Psoas muscle (tissue), 8 donors: Measurements from ENCODE around the gene SLC1A3. TPM values are rescaled to one million over a fixed set of nuclear protein-coding genes. Genes with fewer than 3 reads are reported as not detected.
A peak's percentile ranks its signal among the peaks of the same experiment; 100 is the strongest.

Experiments
- ATAC-seq, 4 donors: fragments of 200-7000 bp; cut with Tn5 transposase; one replicate each; pipeline ENCODE4 v1.9.1; 2020; ENCODE audit warnings: moderate library complexity in 3 of 4, mild to moderate bottlenecking in 2 of 4
- DNase-seq, 2 donors: peaks; one replicate each; pipeline ENCODE4 v3.0.0-alpha.2; 2020
- H3K27ac ChIP-seq: fragments of 200-600 bp; one replicate; pipeline ENCODE4 v1.8.0; 2022
- H3K27me3 ChIP-seq, 3 donors: fragments of 200-600 bp in 1 of 3; one replicate each; pipeline versions ENCODE4 v1.6.1 to v1.8.0; 2013 to 2022; ENCODE audit warnings: low read length in 2 of 3, mild to moderate bottlenecking in 2 of 3, moderate library complexity in 1 of 3; ENCODE audit not compliant: insufficient read depth in 3 of 3
- H3K36me3 ChIP-seq, 2 donors: fragments of 200-600 bp in 1 of 2; one replicate each; pipeline versions ENCODE4 v1.6.1 to v1.8.0; 2013 to 2022; ENCODE audit warnings: low read depth in 1 of 2, mild to moderate bottlenecking in 1 of 2, moderate library complexity in 1 of 2; ENCODE audit not compliant: insufficient read depth in 1 of 2
- H3K4me1 ChIP-seq: fragments of 200-600 bp; one replicate; pipeline ENCODE4 v1.8.0; 2022
- H3K4me3 ChIP-seq: fragments of 200-600 bp; one replicate; pipeline ENCODE4 v1.8.0; 2022; ENCODE audit warnings: mild to moderate bottlenecking
- H3K9me3 ChIP-seq: fragments of 200-600 bp; one replicate; pipeline ENCODE4 v1.8.0; 2022
- WGBS, 3 donors: extraction: QIAGEN DNeasy Blood & Tissue Kit; methylation state at CpG; one replicate each; pipeline versions ENCODE4 v1.1.6 to v1.1.7; 2013; 5-methylcytosine and 5-hydroxymethylcytosine counted together
- intact Hi-C, 2 donors: fragments of 100-400 bp; cut with DNase I; formaldehyde crosslinking; loops; one replicate each; pipeline versions ENCODE4 v1.11.0 to v1.14.2; 2022
- polyA plus RNA-seq, 3 donors: library from polyadenylated mRNA; stranded (reverse); fragments of 200-250 nt; gene quantifications; one replicate each; pipeline ENCODE4 v1.2.3, GENCODE V29; 2013
- total RNA-seq, 4 donors: library from RNA; stranded (reverse); fragmentation: NEBNext Ultra II Directional in 2 of 4; extraction: Animal tissue kit (Norgen Biotek cat#: 25700) in 2 of 4; gene quantifications; one replicate each; pipeline versions ENCODE4 v1.2.1 to v1.2.4, GENCODE V29; 2021 to 2023
- TF ChIP-seq, protein P1 (sequence below): fragments of 200-600 bp; IDR thresholded peaks from one replicate; pipeline ENCODE4 v1.8.0; 2022; ENCODE audit warnings: antibody characterized with exemption
- donor health status: healthy with polysubstance abuse.
- donor health status: DM: no; HTN: no; CAD: no; lungs with moderate emphysema.
- donor health status: Bipolar disorder and iron deficiency.
- donor health status: healthy.
- donor health status: DM: yes; HTN: yes; CAD: no.
- donor health status: DM: no; HTN: no; CAD: no.
- donor health status: DM: no; HTN: no; CAD: no.
- donor health status: DM: yes; HTN: yes; CAD: no.

The SLC1A3 gene
- total and polyA plus RNA-seq, 7 donors: 9.6 to 25.3 (median 17.4) TPM

DNA sequence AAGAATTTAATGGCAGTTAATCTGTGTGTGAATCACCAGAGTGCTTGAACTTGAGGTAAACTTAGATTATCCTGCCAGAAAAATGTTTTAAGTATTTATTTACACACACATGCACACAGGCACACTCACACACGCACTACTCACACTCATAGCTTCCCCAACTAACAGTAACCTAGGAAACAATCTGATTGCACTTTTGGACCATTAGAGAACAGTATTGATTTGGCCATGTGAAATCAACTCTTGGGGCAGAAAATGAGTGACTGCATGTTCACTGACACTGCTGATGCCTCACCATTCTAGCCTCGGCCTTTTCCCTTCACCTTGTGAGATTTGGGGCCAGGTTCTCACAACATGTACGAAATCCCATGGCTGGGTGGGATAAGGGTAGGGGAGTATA is 64.1 kb downstream of the SLC1A3 start:
- H3K4me3 ChIP-seq: no peak overlapping the region
- no peaks in the 10 kb centered on the region for H3K27me3 ChIP-seq
- 79 to 89% (median 88%) methylated on average over 3 of the region's 3 CpGs for WGBS, 3 donors
- DNase-seq (no peak), ATAC-seq (no peak)
- peaks cover 10% of the 10 kb centered on the region for H3K4me1 ChIP-seq
- H3K27ac ChIP-seq: no peak overlapping the region
- intact Hi-C loops: no loop called here
- H3K9me3 ChIP-seq: no peaks in the 10 kb centered on the region
- peaks cover 0 to 50% of the 10 kb centered on the region in 2 donors for H3K36me3 ChIP-seq
- TF ChIP-seq, protein P1, sequence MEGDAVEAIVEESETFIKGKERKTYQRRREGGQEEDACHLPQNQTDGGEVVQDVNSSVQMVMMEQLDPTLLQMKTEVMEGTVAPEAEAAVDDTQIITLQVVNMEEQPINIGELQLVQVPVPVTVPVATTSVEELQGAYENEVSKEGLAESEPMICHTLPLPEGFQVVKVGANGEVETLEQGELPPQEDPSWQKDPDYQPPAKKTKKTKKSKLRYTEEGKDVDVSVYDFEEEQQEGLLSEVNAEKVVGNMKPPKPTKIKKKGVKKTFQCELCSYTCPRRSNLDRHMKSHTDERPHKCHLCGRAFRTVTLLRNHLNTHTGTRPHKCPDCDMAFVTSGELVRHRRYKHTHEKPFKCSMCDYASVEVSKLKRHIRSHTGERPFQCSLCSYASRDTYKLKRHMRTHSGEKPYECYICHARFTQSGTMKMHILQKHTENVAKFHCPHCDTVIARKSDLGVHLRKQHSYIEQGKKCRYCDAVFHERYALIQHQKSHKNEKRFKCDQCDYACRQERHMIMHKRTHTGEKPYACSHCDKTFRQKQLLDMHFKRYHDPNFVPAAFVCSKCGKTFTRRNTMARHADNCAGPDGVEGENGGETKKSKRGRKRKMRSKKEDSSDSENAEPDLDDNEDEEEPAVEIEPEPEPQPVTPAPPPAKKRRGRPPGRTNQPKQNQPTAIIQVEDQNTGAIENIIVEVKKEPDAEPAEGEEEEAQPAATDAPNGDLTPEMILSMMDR: no peak

DNA sequence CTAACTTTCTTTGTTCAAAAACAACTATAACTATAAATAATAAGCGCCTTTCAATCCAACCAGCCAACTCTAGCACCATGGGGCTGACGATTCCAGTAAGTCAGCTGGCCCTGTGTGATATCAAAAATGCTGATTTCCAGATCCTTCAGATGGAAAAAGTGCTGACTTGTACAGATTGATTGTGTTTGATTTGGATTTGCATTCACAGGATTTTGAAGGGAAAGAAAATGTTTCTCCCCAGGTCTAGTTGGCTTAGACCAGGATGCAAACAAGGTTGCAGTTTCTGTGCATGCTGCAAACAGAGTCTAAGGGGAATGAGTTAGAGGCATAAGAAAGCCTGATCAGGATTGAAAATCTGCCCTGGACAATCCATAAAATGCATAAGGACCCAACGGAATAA is 68.9 kb downstream of the SLC1A3 start:
- ATAC-seq (no peak), DNase-seq (no peak)
- no peaks in the 10 kb centered on the region for H3K9me3 ChIP-seq
- TF ChIP-seq, protein P1: no peak
- H3K4me3 ChIP-seq: no peak overlapping the region
- peaks cover 10% of the 10 kb centered on the region for H3K4me1 ChIP-seq
- H3K27ac ChIP-seq: no peak overlapping the region
- H3K27me3 ChIP-seq: no peaks in the 10 kb centered on the region
- intact Hi-C loops: no loop called here
- peaks cover 3 to 87% of the 10 kb centered on the region in 2 donors for H3K36me3 ChIP-seq
- WGBS, 3 donors: 78 to 84% (median 83%) methylated on average over 3 of the region's 3 CpGs

DNA sequence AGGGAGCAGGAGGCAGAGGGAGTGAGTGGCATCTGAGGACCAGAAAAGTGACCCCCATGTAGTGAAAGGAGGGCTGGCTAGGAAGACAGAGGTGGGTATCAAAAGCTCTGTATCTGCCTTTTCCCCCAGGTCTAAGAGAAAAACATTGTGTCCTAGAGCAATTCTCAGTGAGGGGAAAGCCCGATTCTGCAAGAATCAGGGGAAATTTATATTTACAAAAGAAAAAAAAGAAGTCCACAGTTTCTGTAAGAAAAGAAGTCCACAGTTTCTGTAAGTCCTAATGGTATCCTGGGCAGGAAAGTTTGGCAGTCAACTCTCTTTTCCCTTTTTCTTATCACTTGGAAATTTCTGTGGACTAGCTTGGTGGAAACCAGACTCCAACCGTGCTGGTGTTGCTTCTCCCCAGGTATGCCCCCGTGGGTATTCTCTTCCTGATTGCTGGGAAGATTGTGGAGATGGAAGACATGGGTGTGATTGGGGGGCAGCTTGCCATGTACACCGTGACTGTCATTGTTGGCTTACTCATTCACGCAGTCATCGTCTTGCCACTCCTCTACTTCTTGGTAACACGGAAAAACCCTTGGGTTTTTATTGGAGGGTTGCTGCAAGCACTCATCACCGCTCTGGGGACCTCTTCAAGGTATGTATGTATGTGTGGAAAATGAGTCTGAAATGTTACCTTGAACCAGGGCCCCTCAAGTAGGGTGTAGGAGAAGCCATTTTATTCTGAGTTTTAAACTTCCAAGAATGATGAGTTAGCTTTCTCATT is 73.0 kb downstream of the SLC1A3 start:
- no peaks in the 10 kb centered on the region for H3K9me3 ChIP-seq
- ATAC-seq (no peak), DNase-seq (no peak)
- TF ChIP-seq, protein P1: no peak
- 89 to 92% (median 89%) methylated on average over 8 of the region's 8 CpGs for WGBS, 3 donors
- no peak overlapping the region for H3K4me3 ChIP-seq
- intact Hi-C loops: no loop called here
- no peaks in the 10 kb centered on the region for H3K27me3 ChIP-seq
- no peaks in the 10 kb centered on the region for H3K4me1 ChIP-seq
- H3K36me3 ChIP-seq: peaks cover 3 to 72% of the 10 kb centered on the region in 2 donors
- H3K27ac ChIP-seq: no peak overlapping the region

DNA sequence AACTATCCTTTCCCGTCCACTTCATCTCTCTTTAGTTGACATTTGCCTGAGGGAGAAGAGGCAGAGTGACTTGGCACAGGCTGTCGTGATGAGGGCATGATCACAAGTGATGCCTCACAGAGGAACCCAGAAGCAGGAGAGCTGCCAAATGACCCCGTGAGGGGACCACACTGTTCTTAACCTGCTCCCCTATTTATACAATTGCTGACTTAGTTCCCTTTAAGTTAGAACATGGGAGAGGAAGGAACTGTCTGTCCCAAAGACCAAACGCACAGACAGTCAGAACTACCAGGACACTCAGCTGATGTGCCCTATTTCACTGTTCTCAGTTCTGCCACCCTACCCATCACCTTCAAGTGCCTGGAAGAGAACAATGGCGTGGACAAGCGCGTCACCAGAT is 73.7 kb downstream of the SLC1A3 start:
- Histone ChIP-seq H3K4me3 (no peak overlapping the region), H3K27ac (no peak overlapping the region), H3K9me3 (no peaks in the 10 kb centered on the region), H3K4me1 (no peaks in the 10 kb centered on the region), H3K36me3 (peaks cover 3 to 71% of the 10 kb centered on the region in 2 donors), H3K27me3 (no peaks in the 10 kb centered on the region)
- intact Hi-C loops: no loop called here
- DNase-seq (peak; percentile 45 to 72), ATAC-seq (peak in 3 of 4 donors; percentile 19 to 50 (median 25))
- TF ChIP-seq, protein P1: no peak
- WGBS, 3 donors: 80 to 84% (median 80%) methylated on average over 7 of the region's 7 CpGs
